ENCODE results near the gene MUL1.

MUL1 gene

DNA sequence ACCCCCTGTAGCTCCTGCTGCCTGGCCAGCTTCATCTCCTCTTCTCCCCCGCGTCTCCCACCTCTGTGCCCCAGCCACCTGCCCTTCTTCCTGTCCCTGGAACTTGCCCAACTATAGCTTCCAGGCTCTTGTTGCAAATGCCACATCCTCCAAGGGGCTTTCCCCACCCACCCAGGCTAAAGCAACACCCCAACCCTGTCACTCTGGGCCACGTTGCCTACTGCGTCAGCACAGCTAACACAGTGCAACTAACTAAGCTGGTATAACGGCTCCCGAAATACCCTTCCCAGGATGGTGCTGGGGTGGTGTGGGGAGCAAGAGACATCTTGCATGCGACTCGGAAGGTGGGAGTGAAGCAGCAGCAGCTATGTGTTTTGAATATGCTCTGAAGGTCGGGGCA, 41.7 kb downstream of the MUL1 start:
- DNase-seq (ENCODE audit: low read depth), result no peak

DNA sequence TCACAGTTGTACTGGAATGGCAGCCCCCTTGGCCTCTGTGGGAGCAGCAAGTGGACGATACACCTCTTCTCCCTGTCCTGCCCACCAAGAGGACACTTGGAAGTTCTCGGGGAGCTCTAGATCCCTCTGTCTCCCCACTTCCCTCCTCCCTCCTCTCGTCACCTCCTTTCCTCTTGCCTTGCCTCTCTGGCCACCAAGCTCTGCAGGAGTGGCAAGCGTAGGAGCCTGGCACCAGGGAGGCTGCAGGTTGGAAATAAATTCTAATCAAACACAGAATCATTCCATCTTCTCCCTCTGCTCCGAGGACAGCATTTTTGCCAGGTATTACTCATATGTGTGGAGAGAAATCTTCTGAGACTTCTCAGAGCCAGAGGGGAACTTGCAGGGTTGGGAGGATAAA, 42.8 kb downstream of the MUL1 start:
- no peak for DNase-seq (ENCODE audit: low read depth)

DNA sequence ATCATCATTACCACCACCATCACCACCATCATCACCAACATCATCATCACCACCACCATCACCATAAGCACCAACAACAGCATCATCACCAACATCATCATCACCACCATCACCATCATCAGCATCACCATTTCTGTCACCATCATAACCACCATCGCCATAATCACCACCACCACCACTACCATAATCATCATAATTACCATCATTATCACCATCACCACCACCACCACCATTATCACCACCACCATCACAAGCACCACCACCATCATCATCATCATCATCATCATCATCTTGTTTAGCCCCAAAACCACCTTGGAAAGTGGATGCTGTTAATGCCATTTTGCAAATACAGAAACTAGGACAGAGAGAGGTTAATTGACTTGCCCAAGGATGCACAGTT, 44.4 kb downstream of the MUL1 start:
- DNase-seq (ENCODE audit: low read depth), result no peak

DNA sequence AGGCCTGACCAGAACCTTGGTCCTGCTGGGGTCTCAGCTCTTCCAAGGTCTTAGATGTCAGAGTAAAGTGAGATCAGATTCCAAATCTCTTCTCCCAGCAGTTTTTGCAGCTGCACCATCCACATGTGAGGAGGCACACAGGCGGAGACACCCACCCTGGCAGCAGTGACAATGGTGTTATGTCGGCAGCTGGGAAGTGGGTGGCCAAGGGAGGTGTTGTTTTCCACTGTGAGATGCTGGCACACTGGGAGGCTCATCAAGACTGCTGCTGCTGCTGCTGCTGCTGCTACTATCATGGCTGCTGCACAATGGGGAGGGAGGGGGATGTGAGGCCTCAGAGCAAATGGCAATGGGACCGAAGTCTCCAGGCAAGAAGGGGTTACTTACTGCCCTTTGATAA, 45.6 kb downstream of the MUL1 start:
- DNase-seq (ENCODE audit: low read depth), result no peak

DNA sequence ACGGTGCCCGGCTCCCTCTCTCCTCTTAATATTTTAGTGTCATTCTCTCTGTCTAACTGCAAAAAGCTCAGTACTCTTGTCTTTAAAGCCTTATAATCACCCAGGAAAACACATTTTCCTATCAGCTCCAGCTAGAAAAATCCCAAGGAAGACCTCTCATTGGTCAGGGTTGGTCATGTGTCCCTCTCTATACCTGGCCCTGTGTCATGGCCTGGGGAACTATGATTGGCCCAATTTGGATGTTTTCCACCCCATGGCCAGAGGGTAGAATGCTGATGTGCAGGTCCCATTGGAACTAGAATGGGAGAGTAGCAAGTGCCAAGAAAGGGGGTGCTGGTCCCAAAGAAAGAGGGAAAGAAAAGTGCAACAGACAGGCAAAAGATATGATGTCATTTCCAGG, 49.2 kb downstream of the MUL1 start:
- no peak for DNase-seq (ENCODE audit: low read depth)

DNA sequence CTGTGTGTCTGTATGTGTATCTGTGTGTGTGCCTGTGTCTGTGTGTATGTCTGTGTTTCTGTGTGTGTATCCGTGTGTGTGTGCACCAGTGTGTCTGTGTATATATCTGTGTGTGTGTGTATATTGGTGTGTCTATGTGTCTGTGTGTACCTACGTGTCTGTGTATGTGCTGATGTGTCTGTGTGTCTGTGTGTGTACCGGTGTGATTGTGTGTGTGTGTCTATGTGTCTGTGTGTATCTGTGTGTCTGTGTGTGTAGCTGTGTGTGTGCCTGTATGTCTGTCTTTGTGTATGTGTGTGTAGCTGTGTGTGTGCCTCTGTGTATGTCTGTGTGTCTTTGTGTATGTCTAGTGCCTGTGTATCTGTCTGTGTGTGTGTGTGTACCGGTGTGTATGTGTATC, 53.9 kb downstream of the MUL1 start:
- no peak for DNase-seq (ENCODE audit: low read depth)

DNA sequence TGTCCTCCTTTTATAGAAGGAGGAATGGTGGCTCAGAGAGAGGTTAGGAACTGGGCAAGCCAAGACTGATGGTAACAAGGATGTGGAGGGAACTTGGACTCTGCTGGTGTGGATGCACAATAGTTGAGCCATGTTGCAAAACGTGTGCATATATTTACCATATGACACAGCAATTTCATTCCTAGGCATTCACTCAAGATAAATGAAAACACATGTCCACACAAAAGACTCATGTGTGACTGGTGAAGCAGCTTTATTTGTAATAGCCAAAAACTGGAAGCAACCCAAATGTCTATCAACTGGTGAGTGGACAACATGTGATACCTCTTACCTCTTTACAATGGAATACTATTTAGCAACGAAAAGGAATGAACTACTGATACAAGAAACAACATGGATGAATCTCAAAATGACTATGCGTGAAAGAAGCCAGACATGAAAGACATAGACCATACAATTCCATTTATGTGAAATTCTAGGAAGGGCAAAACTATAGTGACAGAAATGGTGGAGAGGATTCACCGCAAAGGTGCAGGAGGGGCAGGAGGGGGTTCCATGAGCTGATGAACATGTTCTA, 58.1 kb downstream of the MUL1 start:
- DNase-seq (ENCODE audit: low read depth), result no peak

Data from T follicular helper cell (primary cell).